ENCODE results near the gene FAM98C.

- TF ChIP-seq CTCF (IDR thresholded peaks at IDR 0.05) (no peak), POLR2A (IDR thresholded peaks at IDR 0.05) (no peak)
These were observed 12.7 kb upstream of the FAM98C start for GRCh38 chr19:38389957-38390924.
